Measurements from ENCODE around the gene EBLN2.

DNA sequence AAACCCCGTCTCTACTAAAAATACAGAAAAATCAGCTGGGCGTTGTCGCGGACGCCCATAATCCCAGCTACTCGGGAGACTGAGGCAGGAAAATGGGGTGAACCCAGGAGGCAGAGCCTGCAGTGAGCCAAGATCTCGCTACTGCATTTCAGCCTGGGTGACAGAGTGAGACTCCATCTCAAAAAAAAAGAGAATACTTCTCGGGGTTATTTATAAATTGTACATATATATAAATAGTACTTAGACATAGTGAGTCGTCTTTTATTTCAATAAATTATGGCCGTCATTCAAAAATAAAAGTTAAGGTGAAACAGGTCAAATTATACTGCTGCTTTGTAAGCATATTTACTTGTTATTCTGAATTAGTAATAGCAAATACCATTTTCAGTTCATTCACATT, 12.1 kb upstream of the EBLN2 start:
- TF ChIP-seq CTCF (conservative IDR thresholded peaks at IDR 0.05; ENCODE audit: low read depth in 2 of 2) (no peak), POLR2AphosphoS5 (IDR thresholded peaks at IDR 0.05; ENCODE audit: low read depth) (no peak), EZH2 (IDR thresholded peaks at IDR 0.05; ENCODE audit: low read depth, unreplicated experiment) (no peak), EZH2phosphoT487 (IDR thresholded peaks at IDR 0.05; ENCODE audit: unreplicated experiment) (no peak), REST (IDR thresholded peaks at IDR 0.05; ENCODE audit: unreplicated experiment) (no peak), CREB1 (CRISPR knock-in tag; IDR thresholded peaks at IDR 0.05; ENCODE audit: low read depth) (no peak), NANOG (IDR thresholded peaks at IDR 0.05; ENCODE audit: borderline replicate concordance) (no peak), ZNF114 (CRISPR knock-in tag; IDR thresholded peaks at IDR 0.05) (no peak), JUNB (IDR thresholded peaks at IDR 0.05; ENCODE audit: unreplicated experiment) (no peak), ETS1 (IDR thresholded peaks at IDR 0.05) (no peak), ZNF331 (CRISPR knock-in tag; IDR thresholded peaks at IDR 0.05; ENCODE audit: low read depth) (no peak)

Data from GM23338 (cell line).